Endodermal cell (in vitro differentiated cells): ENCODE measurements around the gene SLU7. TPM values are rescaled to one million over a fixed set of nuclear protein-coding genes. Genes with fewer than 3 reads are reported as not detected.

Experiments used
- DNase-seq: peaks from one replicate; pipeline ENCODE4 v3.0.0-alpha.2; 2017
- H3K27ac ChIP-seq: 2 replicates; pipeline ENCODE4 v1.5.1; 2013; ENCODE audit warnings: mild to moderate bottlenecking, low read depth, low read length, moderate library complexity
- H3K27me3 ChIP-seq: 2 replicates; pipeline ENCODE4 v1.6.1; 2013; ENCODE audit warnings: mild to moderate bottlenecking, low read length, moderate library complexity; ENCODE audit not compliant: insufficient read depth, control insufficient read depth, poor library complexity, severe bottlenecking
- H3K36me3 ChIP-seq: 2 replicates; pipeline ENCODE4 v1.7.0; 2013; ENCODE audit warnings: mild to moderate bottlenecking, low read length, moderate library complexity; ENCODE audit not compliant: control insufficient read depth, insufficient read depth
- H3K4me1 ChIP-seq: one replicate; pipeline ENCODE4 v1.7.0; 2013; ENCODE audit warnings: low read length; ENCODE audit not compliant: control insufficient read depth, insufficient read depth
- H3K4me3 ChIP-seq: 2 replicates; pipeline ENCODE4 v1.5.1; 2013; ENCODE audit warnings: mild to moderate bottlenecking, low read length, moderate library complexity
- H3K9ac ChIP-seq: 2 replicates; pipeline ENCODE4 v1.6.1; 2013; ENCODE audit warnings: mild to moderate bottlenecking, low read length, moderate library complexity; ENCODE audit not compliant: poor library complexity, severe bottlenecking; ENCODE audit errors: extremely low read depth
- H3K9me3 ChIP-seq: 2 replicates; pipeline ENCODE4 v1.6.1; 2013; ENCODE audit warnings: mild to moderate bottlenecking, low read length, moderate library complexity; ENCODE audit not compliant: control insufficient read depth
- H3K27ac Mint-ChIP-seq: 2 replicates; pipeline ENCODE4 v1.8.0; 2020; ENCODE audit warnings: mixed read lengths
- H3K27me3 Mint-ChIP-seq: 2 replicates; pipeline ENCODE4 v1.8.0; 2021; ENCODE audit warnings: mild to moderate bottlenecking, mixed read lengths; ENCODE audit not compliant: insufficient read depth
- H3K36me3 Mint-ChIP-seq: 2 replicates; pipeline ENCODE4 v1.8.0; 2020; ENCODE audit warnings: low read depth, mixed read lengths
- H3K4me1 Mint-ChIP-seq: 2 replicates; pipeline ENCODE4 v1.8.0; 2020; ENCODE audit warnings: mixed read lengths
- H3K4me3 Mint-ChIP-seq: 2 replicates; pipeline ENCODE4 v1.8.0; 2020; ENCODE audit warnings: mild to moderate bottlenecking, moderate library complexity, mixed read lengths
- H3K9me3 Mint-ChIP-seq: 2 replicates; pipeline ENCODE4 v1.8.0; 2020; ENCODE audit warnings: mild to moderate bottlenecking, mixed read lengths
- WGBS, 2 experiments: methylation state at CpG; one replicate each; pipeline versions ENCODE4 v1.1.5 to v1.1.7; 2013; ENCODE audit warnings: missing lambda C conversion rate in 2 of 2, mixed read lengths in 1 of 2; ENCODE audit not compliant: insufficient coverage in 1 of 2, insufficient read length in 1 of 2; 5-methylcytosine and 5-hydroxymethylcytosine counted together
- total RNA-seq, 2 donors: library from RNA; stranded (reverse); fragmentation: NEBNext Ultra II Directional in 1 of 2; extraction: Animal tissue kit (Norgen Biotek cat#: 25700) in 1 of 2; gene quantifications; 2 replicates in 1 of 2; 3 replicates in 1 of 2; pipeline ENCODE4 v1.2.1, GENCODE V29; 2021
- TF ChIP-seq, protein P1 (sequence below): fragments of 200-600 bp; sonication (generic); conservative IDR thresholded peaks from 2 replicates; pipeline ENCODE4 v1.5.0; 2021; ENCODE audit warnings: antibody characterized with exemption, mild to moderate bottlenecking

The SLU7 gene
- total RNA-seq, 2 donors from 2014 or later = 36.8 to 47.5 TPM

DNA sequence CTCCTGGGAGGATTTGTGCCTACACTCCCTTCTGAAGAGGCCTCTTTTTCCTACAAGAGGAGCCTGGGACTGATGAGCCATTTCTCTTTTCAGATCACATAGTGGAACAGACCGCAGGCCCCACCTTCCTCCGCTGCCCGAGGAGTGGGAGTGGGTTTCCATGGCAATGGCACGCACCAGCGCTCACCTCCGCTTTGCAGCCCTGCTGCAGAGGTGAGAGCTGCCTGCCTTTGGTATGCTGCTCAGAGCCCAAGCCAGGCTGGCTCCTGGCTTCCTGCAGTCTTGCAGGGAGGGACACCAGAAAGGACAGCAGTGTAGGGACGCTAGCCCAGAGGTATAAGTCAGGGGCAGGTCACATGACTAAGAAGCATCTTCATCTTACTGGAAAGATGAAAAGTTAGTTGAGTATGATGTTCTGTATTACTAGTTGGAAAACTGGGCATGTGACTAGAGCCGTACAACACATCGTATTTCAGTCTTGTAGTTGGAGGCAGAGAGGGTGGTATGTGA lies 15.2 kb upstream of the SLU7 start:
- TF ChIP-seq, protein P1, sequence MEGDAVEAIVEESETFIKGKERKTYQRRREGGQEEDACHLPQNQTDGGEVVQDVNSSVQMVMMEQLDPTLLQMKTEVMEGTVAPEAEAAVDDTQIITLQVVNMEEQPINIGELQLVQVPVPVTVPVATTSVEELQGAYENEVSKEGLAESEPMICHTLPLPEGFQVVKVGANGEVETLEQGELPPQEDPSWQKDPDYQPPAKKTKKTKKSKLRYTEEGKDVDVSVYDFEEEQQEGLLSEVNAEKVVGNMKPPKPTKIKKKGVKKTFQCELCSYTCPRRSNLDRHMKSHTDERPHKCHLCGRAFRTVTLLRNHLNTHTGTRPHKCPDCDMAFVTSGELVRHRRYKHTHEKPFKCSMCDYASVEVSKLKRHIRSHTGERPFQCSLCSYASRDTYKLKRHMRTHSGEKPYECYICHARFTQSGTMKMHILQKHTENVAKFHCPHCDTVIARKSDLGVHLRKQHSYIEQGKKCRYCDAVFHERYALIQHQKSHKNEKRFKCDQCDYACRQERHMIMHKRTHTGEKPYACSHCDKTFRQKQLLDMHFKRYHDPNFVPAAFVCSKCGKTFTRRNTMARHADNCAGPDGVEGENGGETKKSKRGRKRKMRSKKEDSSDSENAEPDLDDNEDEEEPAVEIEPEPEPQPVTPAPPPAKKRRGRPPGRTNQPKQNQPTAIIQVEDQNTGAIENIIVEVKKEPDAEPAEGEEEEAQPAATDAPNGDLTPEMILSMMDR = no peak
- H3K27ac ChIP-seq = peak overlapping the region; percentile 3
- H3K9me3 Mint-ChIP-seq = no peaks in the 10 kb centered on the region
- no peaks in the 10 kb centered on the region for H3K27me3 ChIP-seq
- WGBS, 2 experiments = 69 to 84% methylated on average over 9 of the region's 9 CpGs
- H3K9me3 ChIP-seq = no peaks in the 10 kb centered on the region
- no peaks in the 10 kb centered on the region for H3K4me1 ChIP-seq
- H3K4me3 ChIP-seq = no peak overlapping the region
- no peak overlapping the region for H3K9ac ChIP-seq
- H3K36me3 ChIP-seq = peaks cover 4% of the 10 kb centered on the region
- peaks cover 12% of the 10 kb centered on the region for H3K27me3 Mint-ChIP-seq
- peak; percentile 65 for DNase-seq
- H3K4me1 Mint-ChIP-seq = peaks cover 5% of the 10 kb centered on the region
- H3K36me3 Mint-ChIP-seq = peaks cover 3% of the 10 kb centered on the region
- no peak overlapping the region for H3K27ac Mint-ChIP-seq
- H3K4me3 Mint-ChIP-seq = no peak overlapping the region

DNA sequence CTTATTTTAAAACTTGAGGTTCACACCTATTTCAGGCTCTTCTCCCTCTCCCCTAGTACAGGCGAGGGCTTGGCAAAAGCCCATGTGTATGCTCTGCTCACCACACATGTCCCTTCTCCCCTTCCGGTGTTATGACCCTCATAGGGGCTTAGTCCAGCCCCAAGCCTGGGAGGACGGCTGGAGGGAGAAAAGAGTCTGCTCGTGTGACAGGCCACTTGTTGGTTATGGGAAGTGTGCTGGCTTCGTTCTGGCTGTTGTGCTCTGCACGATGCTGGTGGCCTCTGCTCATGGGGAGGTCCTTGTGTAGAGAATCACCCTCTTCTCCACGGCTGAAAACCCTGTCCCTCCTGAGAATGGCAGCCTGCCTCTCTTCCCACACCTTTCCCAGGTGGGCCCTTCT lies 13.9 kb upstream of the SLU7 start:
- Mint-ChIP-seq H3K27me3 (peaks cover 12% of the 10 kb centered on the region), H3K4me3 (no peak overlapping the region)
- TF ChIP-seq, protein P1 = no peak

GRCh38 chr5:160432196-160432595 lies 13.3 kb upstream of the SLU7 start:
- H3K27me3 ChIP-seq = no peaks in the 10 kb centered on the region
- H3K27ac Mint-ChIP-seq = no peak overlapping the region
- no peaks in the 10 kb centered on the region for H3K4me1 Mint-ChIP-seq
- H3K9ac ChIP-seq = no peak overlapping the region
- DNase-seq = peak; percentile 40
- TF ChIP-seq, protein P1 = no peak
- peaks cover 16% of the 10 kb centered on the region for H3K36me3 Mint-ChIP-seq
- no peak overlapping the region for H3K4me3 Mint-ChIP-seq
- H3K9me3 Mint-ChIP-seq = no peaks in the 10 kb centered on the region
- no peak overlapping the region for H3K27ac ChIP-seq
- H3K27me3 Mint-ChIP-seq = peaks cover 12% of the 10 kb centered on the region
- no peaks in the 10 kb centered on the region for H3K9me3 ChIP-seq
- peaks cover 23% of the 10 kb centered on the region for H3K36me3 ChIP-seq
- no peak overlapping the region for H3K4me3 ChIP-seq
- 96% methylated on average over 4 of the region's 4 CpGs; no CpG with 5 or more reads in 1 of the 2 experiments for WGBS, 2 experiments
- H3K4me1 ChIP-seq = no peaks in the 10 kb centered on the region

More for the DNA sequence above, 13.9 kb upstream of the SLU7 start:
- WGBS, 2 experiments = 90 to 100% methylated on average over 3 to 7 of the region's 7 CpGs
- H3K9me3 Mint-ChIP-seq = no peaks in the 10 kb centered on the region
- no peaks in the 10 kb centered on the region for H3K9me3 ChIP-seq
- no peak overlapping the region for H3K27ac Mint-ChIP-seq
- peaks cover 17% of the 10 kb centered on the region for H3K36me3 ChIP-seq
- no peaks in the 10 kb centered on the region for H3K4me1 ChIP-seq
- no peak overlapping the region for H3K9ac ChIP-seq
- no peak for DNase-seq
- no peak overlapping the region for H3K4me3 ChIP-seq
- no peak overlapping the region for H3K27ac ChIP-seq
- H3K36me3 Mint-ChIP-seq = peaks cover 10% of the 10 kb centered on the region
- no peaks in the 10 kb centered on the region for H3K27me3 ChIP-seq
- H3K4me1 Mint-ChIP-seq = no peaks in the 10 kb centered on the region
